GM18505 (cell line): Measurements from ENCODE around the gene PRR14.

Experiments
- ATAC-seq: cut with Tn5 transposase; IDR thresholded peaks from one replicate; pipeline ENCODE4 v1.9.1; 2021; ENCODE audit not compliant: unreplicated experiment
- POLR2A ChIP-seq: IDR thresholded peaks from 4 replicates; pipeline ENCODE4 v1.6.1; 2011; ENCODE audit warnings: borderline replicate concordance; ENCODE audit not compliant: insufficient read depth, insufficient read length; ENCODE audit errors: extremely low read depth

Gene PRR14

DNA sequence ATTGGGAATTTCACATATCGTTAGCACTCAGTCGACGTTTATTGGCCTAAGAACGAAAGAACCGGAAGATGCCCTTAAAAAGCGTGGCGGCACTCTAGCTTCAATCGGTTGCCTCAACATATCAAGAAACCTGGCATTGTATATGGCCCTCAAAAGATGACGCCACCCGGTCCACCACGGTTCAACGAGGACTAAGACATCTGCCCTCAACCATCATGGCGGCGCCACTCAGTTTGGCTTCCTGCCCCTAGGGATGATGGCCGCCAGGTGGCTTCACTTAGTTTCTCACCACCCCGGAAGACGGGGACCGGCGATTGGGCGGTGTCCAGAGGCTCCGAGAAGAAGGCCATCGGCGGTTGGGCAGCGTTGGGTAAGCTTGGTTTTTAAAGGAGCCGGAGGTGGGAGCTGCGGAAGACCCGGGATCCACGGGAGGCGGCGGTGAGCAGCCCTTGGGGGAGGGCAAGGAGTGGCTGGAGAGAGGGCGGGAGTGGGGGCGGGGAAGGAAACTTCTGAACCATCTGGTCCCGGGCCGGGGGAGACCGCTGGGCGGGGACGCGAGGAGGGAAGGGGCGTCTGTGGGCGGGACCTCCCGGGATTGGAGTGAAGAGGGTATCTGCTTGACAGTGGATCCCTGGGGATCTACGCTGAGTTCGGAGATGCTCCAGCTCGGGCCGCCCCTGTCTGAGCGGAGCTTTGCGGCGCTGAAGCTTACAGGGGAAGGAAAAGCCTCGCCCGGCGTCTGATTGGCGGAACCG, at the start of gene PRR14:
Gene PRR14, plus strand, starts transcription at position 592 of the 755 bp plus-strand sequence. CDS start 686 bp downstream, outside the sequence.
- peak; percentile 26 for TF ChIP-seq POLR2A
- peak; percentile 68 for ATAC-seq

DNA sequence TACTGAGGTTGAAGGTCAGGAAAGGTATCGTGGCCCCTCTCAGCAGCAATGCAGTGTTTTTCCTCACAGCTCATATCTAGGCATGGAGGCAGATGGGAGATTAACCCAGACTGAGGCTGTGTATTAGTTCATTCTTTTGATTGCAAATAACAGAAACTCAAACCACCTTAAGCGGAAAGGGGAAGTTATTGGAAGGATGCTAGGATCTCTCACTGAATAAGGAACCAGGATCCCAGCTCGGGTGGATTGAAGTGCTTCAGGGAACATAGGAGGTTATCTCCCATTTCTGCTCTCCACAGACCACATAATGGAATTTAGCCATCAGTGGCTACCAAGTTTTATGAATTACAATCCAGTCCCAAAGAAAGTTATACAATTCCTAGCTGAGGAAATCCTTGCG, 48.8 kb upstream of the PRR14 start:
- TF ChIP-seq POLR2A = no peak
- no peak for ATAC-seq

DNA sequence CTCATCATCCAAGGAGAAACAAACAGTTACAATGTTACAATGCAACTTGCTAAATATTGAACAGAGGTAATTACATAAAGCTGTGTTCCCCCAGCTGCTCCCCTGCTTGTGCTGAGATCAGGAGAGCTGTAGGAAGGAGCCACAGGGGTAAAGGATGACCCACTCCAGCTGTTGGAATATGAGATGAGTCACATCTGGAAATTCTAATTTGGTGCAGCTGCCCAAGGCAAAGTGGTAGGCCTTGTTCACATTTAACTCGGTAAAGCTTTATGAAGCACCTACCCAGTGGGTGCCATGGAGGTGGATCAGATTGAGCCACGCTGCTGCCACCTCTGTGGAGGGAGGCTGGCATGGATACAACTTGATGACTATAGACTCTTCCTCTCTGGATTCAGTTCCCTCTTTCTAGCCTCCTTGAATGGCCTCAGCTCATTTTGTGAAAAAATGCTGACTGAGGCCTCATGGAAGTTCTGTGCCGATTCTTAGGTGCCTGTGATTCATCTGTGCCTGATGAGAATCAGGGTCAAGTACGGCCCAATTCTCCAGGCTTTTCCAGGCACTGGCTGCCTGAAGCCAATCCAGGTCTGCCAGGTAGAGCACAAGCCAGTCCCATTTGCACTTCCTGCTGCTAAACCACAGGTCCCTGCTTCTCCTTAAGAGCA, 48.0 kb upstream of the PRR14 start:
- no peak for TF ChIP-seq POLR2A
- ATAC-seq = no peak

DNA sequence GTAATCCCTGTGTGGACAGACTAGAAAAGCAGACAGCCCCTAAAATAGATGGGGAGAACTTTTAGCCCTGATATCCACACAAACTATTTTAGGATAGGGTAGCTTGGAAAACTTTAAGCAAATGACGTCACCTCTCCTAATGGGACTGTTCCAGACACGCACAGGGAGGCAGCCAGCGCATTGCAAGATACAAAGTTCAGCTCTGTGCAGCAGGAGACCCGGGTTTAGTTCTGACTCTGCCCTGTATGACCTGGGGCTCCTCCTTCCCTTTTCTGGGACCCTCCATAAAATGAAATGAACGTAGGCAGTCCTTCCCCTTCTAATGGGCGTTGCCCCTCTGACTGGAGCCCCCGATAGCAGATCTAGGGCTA, 46.8 kb upstream of the PRR14 start:
- no peak for ATAC-seq
- no peak for TF ChIP-seq POLR2A

DNA sequence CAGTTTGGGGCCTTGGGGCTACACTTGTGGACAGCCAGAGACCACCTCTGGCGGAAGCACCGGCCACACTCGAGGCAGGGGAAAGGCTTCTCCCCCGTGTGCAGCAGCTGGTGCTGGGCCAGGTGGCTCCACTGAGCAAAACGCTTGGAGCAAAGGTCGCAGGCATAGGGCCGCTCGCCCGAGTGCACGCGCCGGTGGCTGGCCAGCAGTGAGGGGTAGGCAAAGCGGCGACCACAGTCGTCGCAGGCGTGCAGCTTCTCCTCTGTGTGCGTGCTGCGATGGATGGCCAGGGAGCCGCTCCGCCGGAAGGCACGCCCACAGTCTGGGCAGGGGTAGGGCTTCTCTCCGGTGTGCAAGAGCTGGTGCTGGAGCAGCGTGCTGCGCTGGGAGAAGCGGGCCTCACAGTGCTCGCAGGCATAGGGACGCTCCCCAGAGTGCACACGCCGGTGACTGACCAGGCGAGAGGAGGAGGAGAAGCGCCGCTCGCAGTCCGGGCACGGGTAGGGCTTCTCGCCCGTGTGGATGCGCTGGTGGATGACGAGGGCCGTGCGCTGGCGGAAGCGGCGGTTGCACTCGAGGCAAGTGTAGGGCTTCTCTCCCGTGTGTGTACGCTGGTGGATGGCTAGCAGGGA, 46.3 kb upstream of the PRR14 start:
- TF ChIP-seq POLR2A = no peak
- ATAC-seq = no peak

DNA sequence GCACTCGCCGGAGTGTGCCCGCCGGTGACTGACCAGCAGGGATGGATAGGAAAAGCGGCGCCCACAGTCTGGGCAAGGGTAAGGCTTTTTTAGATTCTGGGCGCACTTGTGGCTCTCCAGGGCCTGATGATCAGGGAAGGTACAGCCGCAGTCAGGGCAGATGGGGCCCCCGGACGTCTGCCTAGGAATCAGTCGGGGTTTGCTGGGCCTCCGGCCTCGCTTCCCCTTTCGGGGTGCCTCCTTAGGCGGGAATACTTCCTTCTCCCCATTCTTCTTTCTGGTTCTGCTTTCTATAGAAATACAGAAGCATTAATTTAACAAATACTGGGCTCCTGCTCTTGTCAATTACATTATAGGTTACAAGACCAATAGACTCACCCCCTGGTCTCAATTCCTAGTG, 45.6 kb upstream of the PRR14 start:
- no peak for ATAC-seq
- TF ChIP-seq POLR2A = no peak

DNA sequence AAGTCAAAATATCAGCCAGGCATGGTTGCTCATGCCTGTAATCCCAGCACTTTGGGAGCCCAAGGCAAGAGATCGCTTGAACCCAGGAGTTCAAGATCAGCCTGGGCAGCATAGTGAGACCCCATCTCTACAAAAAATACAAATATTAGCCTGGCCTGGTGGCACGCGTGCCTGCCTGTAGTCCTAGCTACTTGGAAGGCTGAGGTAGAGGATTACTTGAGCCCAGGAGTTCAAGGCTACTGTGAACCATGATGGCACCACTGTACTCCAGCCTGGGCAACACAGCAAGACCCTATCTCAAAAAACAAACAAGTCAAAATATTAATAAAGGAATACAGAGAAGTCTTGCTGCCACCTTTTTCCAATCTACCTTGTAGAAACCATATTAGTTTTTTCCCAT, 44.8 kb upstream of the PRR14 start:
- TF ChIP-seq POLR2A = no peak
- ATAC-seq = no peak

DNA sequence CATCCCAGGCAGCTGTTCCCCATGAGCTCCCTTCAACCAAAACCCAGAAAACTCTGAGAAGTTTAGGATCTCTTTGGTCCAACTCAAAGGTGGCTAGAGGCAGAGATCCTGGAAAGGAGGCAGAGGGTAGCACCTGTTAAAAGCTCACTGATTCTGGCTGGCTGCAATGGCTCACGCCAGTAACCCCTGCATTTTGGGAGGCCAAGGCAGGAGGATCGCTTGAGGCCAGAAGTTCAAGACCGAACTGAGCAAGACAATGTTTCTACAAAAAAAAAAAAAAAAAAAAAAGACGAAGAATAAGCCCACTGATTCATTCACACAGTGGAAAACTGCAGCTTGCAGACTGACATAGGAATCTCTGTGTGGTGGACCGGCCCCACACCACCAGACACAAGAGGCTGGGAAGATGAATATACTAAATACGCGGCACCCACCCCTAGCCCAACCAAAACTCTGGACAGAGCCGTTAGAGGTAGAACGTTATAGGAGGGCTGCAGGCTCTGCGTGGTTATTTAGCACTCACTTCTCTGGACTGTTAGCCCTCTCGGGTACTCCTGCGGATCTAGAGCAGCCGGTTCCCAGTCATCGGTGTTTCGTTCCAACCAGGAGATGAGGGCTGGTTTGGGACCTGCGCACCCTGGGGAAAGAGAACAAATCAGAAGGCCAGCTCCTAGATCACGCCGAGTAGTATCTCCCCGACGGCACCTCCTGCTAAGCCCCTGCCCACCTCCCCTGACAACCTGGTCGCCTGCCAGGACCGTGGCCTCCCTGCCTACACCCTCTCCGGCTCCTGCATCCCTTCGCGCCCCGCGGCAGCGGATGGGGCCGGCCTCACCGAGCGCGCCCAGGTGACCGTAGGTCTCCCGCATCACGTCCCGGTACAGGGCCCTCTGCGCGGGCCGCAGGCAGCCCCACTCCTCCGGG, 41.5 kb upstream of the PRR14 start:
- TF ChIP-seq POLR2A = no peak
- ATAC-seq = peak; percentile 29

DNA sequence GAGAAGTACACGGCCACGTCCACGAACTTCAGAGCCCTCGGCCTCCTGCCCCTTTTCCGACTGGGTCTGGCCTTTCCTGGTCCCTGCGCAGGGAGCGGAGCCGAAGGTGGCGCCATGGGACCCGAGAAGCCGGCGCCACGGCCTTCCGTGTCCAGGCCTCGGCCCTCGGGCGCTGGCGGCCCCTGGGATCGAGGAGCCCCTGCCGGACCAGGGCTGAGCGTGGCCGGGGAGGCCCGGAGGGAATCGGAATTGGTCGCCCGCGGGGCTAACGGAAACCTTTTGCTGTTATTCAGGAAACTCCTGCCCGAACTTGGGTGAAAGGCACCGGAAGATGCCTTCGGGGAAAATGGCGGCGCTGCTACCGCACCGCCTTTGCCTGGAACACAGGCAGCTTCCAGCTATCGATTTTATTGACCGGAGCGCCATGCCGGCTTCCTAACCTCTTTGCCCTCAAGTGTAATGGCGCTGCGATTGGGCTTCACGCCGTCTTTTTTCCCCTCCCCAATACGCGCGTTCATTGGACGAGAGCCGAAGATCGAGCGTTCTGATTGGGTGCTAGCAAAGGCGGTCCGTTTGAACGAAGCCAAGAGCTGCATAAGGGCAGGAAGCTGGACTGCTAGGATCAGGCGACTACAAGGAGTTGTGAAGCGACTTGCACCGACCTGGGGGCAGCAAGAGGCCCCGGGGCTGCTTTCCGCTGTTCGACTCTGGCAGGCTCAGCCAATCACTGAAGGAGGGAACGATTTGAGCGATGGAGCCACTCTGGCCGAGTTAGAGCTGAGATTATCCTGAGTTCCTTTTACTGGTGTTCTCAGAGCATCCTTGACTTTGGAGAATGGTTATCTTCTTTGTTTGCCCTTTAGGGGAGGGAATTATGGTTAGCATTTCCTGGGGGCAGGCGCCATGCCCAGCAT, 40.6 kb upstream of the PRR14 start, which contains the start of gene ZNF689:
Gene ZNF689, minus strand, starts transcription at position 464 of the 914 bp plus-strand sequence. Its CDS starts 348 bp downstream, at position 116.
- peak; percentile 82 for ATAC-seq
- peak; percentile 84 for TF ChIP-seq POLR2A

DNA sequence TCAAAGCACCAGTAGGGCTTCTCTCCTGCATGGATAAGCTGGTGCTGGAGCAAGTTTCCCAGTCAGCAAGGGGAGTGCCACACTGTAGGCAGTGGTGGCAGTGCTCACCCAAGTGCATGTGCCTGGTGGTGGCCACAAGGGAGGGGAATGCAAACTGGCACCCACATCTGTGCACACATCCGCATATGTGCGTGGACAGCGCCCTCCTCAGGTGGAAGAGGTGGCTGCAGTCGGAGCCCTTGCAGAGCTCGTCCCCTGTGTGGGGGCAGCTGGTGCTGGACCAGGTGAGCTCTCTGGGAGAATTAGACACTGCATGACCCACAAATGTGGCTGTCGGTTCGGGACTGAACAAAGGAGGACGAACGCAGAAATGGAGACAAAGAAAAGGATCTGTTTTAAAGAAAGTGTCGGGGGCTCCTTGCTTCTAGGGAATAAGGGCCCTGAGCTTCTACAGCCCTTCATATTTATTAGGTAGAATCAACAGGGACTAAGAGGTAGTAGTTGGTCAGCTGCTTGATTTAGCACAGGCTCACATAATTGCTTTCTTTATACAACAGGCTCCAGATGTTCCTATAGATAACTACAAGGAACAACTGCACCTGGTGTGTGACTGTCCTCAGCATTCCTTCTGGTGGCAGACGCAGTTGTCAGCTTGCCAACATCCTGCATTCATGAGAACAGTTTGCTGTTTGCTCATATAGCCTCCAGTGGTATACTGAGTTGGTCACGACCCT, 35.2 kb upstream of the PRR14 start:
- no peak for TF ChIP-seq POLR2A
- ATAC-seq = no peak

DNA sequence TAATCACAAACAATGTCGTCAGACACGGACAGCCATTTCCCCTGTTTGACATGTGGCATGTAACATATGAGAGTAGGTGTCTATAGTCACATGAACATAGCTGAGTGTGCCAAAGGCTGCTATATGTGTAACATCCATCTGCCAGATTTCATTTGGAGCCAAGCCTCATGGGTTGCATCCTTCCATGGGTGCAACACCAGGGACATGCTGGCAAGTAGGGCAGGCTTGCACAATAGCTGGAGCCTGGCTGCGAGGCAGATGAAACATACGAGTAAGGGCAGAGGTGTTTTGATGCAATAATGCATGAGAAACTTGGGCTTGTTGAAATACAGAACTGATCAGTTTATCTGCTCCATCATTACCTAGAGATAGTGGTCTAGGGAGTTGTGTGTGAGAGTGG, 31.6 kb upstream of the PRR14 start:
- ATAC-seq = no peak
- TF ChIP-seq POLR2A = no peak
